IPS-NIHi11 (cell line): ENCODE results near the gene GABRA4.

ENCODE experiments used
- DNase-seq: peaks from one replicate; pipeline ENCODE4 v3.0.0; 2012; ENCODE audit warnings: mixed read lengths, low spot score

GABRA4 gene

GRCh38 chr4:46993075-46994006 lies at the start of gene GABRA4:
Gene GABRA4, minus strand, starts transcription at chr4:46993581. Its CDS starts 157 bp downstream, at chr4:46993424.
- peak; percentile 25 for DNase-seq

DNA sequence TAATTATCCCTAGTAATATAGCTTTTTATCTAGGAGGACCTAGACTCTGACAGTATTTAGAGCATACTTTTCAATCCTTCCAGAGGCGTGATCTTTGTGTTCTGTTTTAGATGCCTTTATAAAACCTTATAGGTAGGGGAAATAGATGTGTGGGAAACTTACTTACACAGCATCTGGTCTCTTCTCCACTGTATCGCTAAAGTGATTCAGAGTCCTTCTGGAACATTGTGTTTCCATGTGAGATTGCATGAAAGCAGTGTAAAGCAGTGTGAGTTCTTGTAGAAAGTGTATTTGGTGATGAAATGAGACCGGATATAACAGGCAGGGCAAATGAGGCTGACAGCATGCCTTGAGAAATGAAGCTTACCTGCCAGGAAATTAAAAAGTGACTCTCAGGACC lies 47.4 kb upstream of the GABRA4 start:
- no peak for DNase-seq

DNA sequence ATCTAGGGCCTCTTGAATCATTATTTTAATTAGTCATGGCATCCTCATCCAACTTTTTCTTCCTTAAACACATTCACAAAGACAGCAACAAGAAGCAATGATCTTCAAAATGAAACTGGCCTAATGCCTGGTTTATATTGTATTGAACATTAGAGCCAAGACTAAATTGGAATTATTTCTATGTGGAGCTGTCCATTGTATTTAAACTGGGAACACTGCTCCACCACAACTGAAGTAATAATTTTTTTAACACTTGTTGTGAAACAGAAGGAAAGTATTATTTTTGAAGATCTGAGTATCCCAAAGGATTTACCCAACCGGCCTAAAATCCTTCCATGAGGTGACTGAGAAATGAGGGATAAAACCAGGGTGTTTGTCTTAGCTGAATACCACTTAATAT lies 44.9 kb upstream of the GABRA4 start:
- DNase-seq, result no peak

DNA sequence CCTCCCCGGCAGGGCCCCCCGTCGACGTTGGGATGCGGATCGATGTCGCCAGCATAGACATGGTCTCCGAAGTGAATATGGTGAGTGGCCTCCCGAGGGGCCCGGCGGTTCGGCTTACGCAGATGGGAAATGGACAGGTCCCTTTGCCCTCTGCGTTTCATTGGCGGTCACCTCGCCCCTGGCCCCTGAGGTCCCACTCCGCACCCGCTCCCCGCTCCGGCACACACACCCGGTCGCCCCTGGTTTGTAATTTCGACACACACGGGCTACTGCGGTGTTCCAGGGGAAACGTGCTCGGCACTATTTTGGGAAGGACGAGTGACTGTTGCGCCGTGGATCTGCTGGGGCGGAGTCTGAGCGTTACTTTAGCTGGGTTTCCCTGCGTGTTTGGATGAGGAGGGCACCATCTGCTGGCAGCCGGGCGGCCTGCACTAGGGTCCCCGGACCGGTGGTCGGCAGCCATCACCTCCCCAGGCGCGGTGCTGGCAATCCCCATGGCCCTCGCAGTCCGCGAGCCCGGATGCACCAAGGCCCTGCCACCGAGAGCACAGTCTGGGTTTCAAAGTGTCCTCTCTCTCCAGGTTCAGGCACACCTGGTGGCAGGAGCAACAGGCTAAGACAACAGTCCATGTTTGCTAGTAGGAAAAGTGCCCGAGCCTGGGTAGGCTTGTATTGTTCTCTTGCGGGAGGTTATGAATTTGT lies 39.2 kb upstream of the GABRA4 start:
- DNase-seq, result peak; percentile 75

- DNase-seq, result no peak
Measured at GRCh38 chr4:47031751-47032404, 38.5 kb upstream of the GABRA4 start.

DNA sequence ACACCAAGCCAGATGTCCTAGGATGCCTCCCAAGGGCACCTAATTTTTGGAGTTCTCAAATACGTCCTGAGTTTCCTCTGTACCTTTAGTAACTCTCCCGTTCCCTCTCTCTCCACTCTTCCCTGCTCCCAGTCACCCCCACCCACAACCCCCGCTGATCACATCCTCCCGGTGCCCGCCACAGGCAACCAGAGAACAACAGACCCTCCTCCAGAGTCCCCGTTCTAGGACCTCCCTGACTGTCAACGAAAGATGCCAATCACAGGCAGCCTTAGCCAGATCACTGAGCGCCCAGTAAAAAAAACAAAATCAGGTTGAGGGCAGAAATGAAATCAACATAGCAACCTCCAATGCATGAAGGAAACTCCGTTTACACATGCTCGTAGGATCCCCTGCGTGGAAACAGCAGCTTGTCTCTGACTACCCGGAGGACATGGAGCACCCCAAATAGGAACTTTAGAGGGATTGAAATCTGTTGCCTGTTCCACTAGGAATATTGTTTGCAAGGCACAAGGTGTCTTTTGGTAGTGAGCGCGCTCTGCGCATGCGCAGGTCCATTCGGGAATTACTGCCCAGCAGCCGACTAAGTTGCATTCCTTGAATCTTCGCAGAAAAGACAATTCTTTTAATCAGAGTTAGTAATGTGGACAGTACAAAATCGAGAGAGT lies 37.8 kb upstream of the GABRA4 start, which contains the start of gene GABRB1:
Gene GABRB1, plus strand, starts transcription at position 557 of the 668 bp plus-strand sequence.
- DNase-seq, result peak; percentile 28

GRCh38 chr4:47017494-47017893 lies 24.1 kb upstream of the GABRA4 start:
- DNase-seq, result no peak

GRCh38 chr4:47017081-47017480 lies 23.7 kb upstream of the GABRA4 start:
- DNase-seq, result no peak

GRCh38 chr4:47013373-47013772 lies 20.0 kb upstream of the GABRA4 start:
- DNase-seq, result no peak

DNA sequence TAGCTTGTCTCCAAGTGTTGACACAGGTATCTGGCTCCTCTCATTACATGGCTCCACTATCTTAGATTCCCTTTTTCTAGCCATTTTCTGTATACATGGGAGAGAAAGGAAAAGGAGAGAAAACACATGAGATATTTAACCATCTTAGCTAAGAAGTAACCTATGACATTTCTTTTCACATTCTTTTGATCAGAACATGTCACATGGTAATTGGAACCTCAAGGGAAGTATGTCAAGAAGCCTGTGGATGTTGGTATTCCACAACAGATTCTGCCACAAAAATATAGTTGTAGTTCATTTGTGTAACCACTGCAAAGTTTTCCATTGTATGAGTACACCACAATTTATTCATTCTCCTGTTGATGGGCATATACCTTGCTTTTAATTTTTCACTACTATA lies 19.3 kb upstream of the GABRA4 start:
- no peak for DNase-seq

DNA sequence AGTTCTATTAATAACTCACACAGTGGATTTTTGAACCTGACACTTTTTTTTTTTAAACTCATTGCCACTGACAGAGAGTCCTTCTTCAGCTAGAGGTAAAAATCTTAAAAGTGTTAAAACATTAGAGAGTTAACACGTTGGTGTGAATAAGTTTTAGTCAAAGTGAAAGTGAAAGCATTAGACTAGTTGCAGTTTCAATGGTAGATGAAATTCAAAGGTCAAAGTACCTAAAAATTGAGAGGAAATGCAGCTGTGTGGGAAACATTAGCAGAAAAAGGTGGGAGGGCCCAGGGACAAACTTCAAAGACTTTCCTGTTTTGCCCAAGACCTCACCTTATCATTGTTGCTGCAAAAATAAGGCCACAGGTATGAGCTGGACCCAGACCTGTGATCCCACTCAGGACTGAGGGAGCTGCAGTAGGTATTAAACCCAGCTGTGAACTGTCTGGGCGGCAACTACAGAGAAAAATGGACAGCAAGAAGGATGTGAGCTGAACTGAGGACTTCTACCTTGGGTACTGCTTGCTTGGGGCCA lies 17.6 kb upstream of the GABRA4 start:
- DNase-seq, result no peak

- no peak for DNase-seq
Measured at GRCh38 chr4:47010347-47010911, 17.0 kb upstream of the GABRA4 start.

DNA sequence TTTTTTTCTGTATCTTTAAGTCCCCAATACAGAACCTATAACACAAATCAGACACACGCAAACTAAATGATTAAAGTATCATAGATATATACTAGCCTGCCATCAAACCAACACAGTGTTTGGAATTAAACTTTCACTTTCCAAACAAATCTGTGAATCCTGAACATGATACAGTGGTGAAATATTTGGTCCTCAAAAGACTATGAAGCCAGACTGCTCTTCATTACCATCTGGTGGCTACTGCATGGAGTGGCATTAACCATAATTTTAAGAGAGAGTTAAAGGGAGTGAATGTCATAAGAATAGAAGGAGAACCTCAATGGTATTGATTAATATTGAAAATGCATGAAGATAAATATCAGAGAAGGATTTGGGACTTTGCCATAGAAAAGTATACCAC lies 9.2 kb upstream of the GABRA4 start:
- no peak for DNase-seq

- DNase-seq, result no peak
Measured at GRCh38 chr4:47000406-47000805, 7.0 kb upstream of the GABRA4 start.

DNA sequence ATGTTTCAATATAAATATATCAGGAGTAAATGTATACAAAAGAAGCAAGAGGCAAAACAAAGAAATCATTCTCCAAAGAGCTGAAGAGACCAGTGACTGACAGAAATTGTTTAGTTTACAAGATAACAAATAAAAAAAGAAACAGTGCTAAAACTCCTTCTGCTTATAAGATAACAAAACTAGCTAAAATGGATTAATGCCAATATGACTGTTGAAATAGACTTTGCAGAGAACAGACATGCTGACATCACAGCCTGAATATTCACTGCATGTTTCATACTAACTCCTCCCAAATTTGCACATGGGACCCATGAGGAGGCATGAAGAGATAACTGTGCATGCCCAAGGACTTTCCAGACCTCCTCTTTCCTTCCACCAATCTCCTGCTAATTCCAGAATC lies 6.2 kb upstream of the GABRA4 start:
- DNase-seq, result no peak

- DNase-seq, result no peak
Measured at GRCh38 chr4:46994007-46994405, 625 bp upstream of the GABRA4 start.

GRCh38 chr4:46992338-46992737 lies 1.0 kb downstream of the GABRA4 start:
- no peak for DNase-seq

DNA sequence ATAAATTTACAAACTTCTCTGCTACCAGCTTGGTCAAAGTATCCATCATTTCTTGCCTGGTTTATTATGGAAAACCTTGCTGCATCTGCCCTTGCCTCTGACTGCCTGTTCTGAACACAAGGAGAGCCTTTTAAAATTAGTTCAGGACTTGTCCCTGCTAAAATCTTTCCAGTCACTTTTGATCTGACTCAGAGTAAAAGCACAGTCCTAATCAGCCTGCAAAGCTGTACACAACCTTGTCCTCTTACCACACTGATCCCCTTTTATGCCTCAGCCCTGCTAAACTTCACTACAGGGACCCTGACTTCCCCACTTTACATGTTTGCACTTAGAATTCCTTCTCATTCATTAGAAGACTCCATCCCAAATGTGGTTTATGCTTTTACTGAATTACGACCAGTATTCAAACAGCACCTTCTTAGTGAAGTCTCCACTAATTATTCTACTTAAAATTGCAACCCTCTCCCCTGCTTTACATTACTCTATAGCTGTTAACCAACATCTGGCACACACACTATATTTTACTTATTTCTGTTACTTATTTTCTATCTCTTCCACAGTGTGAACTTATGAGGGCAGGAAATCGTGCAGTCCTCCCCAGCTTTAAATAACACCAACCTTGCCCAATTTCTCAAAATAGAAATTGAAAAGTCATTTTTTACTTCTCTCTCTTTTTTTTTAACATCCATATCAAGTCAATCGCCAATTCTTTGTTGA lies 6.3 kb downstream of the GABRA4 start:
- no peak for DNase-seq

- DNase-seq, result no peak
Measured at GRCh38 chr4:46984781-46985180, 8.6 kb downstream of the GABRA4 start.

DNA sequence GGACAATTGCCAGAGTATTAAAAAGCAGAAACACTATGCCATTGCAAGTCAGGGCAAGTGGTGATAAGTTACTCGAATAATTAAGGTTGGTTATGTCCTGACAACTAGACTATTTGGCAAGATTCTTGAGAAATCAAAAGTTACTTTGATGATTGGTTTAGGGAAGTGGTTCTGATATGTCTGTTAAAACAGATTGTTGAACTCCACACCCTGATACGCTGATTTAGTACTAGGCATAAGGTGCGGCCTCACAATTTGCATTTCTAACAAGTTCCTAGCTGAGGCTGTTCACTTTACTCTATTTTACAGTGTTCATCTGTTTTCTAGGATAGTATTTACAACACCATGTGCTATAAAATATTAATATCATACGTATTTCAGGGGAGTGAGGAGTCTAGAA lies 12.5 kb downstream of the GABRA4 start:
- no peak for DNase-seq

DNA sequence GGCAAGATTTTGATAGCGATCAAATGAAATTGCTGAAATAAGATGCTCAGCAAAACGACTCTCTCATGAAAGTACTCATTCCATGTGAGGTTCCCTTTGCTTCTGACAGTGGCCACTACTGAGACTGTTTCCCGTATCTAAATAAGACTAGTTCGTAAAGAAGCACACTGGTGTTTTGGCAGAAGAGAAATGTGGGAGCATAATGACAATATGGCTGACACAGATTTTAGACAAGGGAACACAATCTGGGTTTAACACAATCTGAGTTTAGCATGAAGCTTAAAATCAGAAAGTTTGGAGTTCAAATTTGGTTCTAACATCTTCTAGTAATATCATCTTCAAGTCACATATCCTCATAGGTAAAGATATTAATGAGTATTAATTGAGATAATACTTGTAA lies 13.7 kb downstream of the GABRA4 start:
- no peak for DNase-seq
